Trophoblast cell (in vitro differentiated cells and primary cell): ENCODE data around the gene POLR1C.
A peak's percentile ranks its signal among the peaks of the same experiment; 100 is the strongest.

Experiments
- DNase-seq, 2 donors: peaks; one replicate each; pipeline ENCODE4 v3.0.0-alpha.2; 2016
- H2AFZ ChIP-seq: 2 replicates; pipeline ENCODE4 v1.6.1; 2013; ENCODE audit warnings: low read length, moderate library complexity, mild to moderate bottlenecking; ENCODE audit not compliant: insufficient read depth, poor library complexity
- H2AK5ac ChIP-seq: 2 replicates; pipeline ENCODE4 v1.6.1; 2013; ENCODE audit warnings: mild to moderate bottlenecking, low read length
- H2BK120ac ChIP-seq: 2 replicates; pipeline ENCODE4 v1.6.1; 2013; ENCODE audit warnings: low read length, mild to moderate bottlenecking, moderate library complexity; ENCODE audit not compliant: insufficient read depth, poor library complexity
- H2BK12ac ChIP-seq: 2 replicates; pipeline ENCODE4 v1.6.1; 2013; ENCODE audit warnings: mild to moderate bottlenecking, low read length, moderate library complexity
- H2BK5ac ChIP-seq: 2 replicates; pipeline ENCODE4 v1.6.1; 2013; ENCODE audit warnings: low read length, low read depth, moderate library complexity, mild to moderate bottlenecking; ENCODE audit not compliant: poor library complexity
- H3K14ac ChIP-seq: 2 replicates; pipeline ENCODE4 v1.6.1; 2013; ENCODE audit warnings: mild to moderate bottlenecking, low read length
- H3K18ac ChIP-seq: 2 replicates; pipeline ENCODE4 v1.6.1; 2013; ENCODE audit warnings: mild to moderate bottlenecking, low read length
- H3K23ac ChIP-seq: 2 replicates; pipeline ENCODE4 v1.6.1; 2013; ENCODE audit warnings: low read length
- H3K27ac ChIP-seq: 2 replicates; pipeline ENCODE4 v1.5.1; 2013; ENCODE audit warnings: low read depth, mild to moderate bottlenecking, inconsistent platforms, low read length, moderate library complexity
- H3K27me3 ChIP-seq: 2 replicates; pipeline ENCODE4 v1.6.1; 2013; ENCODE audit warnings: inconsistent platforms, mild to moderate bottlenecking, low read length, moderate library complexity; ENCODE audit not compliant: insufficient read depth
- H3K36me3 ChIP-seq, 2 experiments: 1 replicate in 1 of 2; 2 replicates in 1 of 2; pipeline ENCODE4 v1.6.1; 2013; ENCODE audit warnings: low read length in 2 of 2, mild to moderate bottlenecking in 2 of 2, moderate library complexity in 1 of 2; ENCODE audit not compliant: insufficient read depth in 2 of 2, control insufficient read depth in 1 of 2
- H3K4ac ChIP-seq: 2 replicates; pipeline ENCODE4 v1.6.1; 2013; ENCODE audit warnings: low read depth, mild to moderate bottlenecking, low read length, moderate library complexity
- H3K4me1 ChIP-seq, 2 experiments: 1 replicate in 1 of 2; 2 replicates in 1 of 2; pipeline ENCODE4 v1.6.1; 2013; ENCODE audit warnings: low read length in 2 of 2, mild to moderate bottlenecking in 2 of 2, moderate library complexity in 1 of 2; ENCODE audit not compliant: insufficient read depth in 2 of 2, control insufficient read depth in 1 of 2
- H3K4me2 ChIP-seq: 2 replicates; pipeline ENCODE4 v1.6.1; 2013; ENCODE audit warnings: inconsistent platforms, mild to moderate bottlenecking, low read length, moderate library complexity
- H3K4me3 ChIP-seq: 2 replicates; pipeline ENCODE4 v1.5.1; 2013; ENCODE audit warnings: mild to moderate bottlenecking, low read depth, low read length, inconsistent platforms
- H3K79me1 ChIP-seq: one replicate; pipeline ENCODE4 v1.6.1; 2013; ENCODE audit warnings: low read length
- H3K79me2 ChIP-seq: 2 replicates; pipeline ENCODE4 v1.6.1; 2013; ENCODE audit warnings: low read length, mild to moderate bottlenecking; ENCODE audit not compliant: control insufficient read depth, insufficient read depth, poor library complexity
- H3K9ac ChIP-seq: 2 replicates; pipeline ENCODE4 v1.6.1; 2013; ENCODE audit warnings: mild to moderate bottlenecking, low read length
- H3K9me3 ChIP-seq: 2 replicates; pipeline ENCODE4 v1.6.1; 2013; ENCODE audit warnings: low read depth, mild to moderate bottlenecking, control low read depth, inconsistent platforms, low read length; ENCODE audit not compliant: insufficient read depth
- H4K12ac ChIP-seq: 2 replicates; pipeline ENCODE4 v1.6.1; 2013; ENCODE audit warnings: low read depth, mild to moderate bottlenecking, low read length, moderate library complexity
- H4K8ac ChIP-seq: 2 replicates; pipeline ENCODE4 v1.6.1; 2013; ENCODE audit warnings: low read depth, mild to moderate bottlenecking, low read length, moderate library complexity
- H4K91ac ChIP-seq: one replicate; pipeline ENCODE4 v1.6.1; 2013; ENCODE audit warnings: low read depth, mild to moderate bottlenecking, low read length, moderate library complexity
- WGBS: extraction: QIAGEN DNeasy Blood & Tissue Kit; methylation state at CpG from one replicate; pipeline ENCODE4 v1.1.7; 2013; ENCODE audit warnings: missing lambda C conversion rate; ENCODE audit not compliant: insufficient read length, insufficient coverage; ENCODE audit errors: extremely low coverage; 5-methylcytosine and 5-hydroxymethylcytosine counted together

POLR1C gene

DNA sequence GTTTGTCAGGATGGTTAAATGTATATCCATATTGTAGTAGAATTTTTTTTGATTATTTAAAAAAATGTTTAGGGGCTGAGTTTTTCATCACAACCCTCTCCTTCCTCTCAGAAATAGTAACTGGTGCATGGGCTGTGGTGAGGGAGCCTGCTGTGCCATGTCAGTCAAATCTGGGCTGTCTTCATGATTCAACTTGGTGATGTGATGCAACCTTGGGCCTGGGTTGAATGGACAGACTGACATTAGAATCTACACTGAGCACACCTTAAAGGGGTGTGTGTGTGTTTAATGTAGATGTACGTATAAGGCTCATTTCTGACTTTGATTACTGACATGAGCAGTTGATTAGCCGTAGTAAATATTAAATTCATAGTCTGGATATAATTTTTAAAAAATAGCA is 35.8 kb upstream of the POLR1C start:
- no CpG with 5 or more reads among the region's 2 CpGs for WGBS
- H4K12ac ChIP-seq: no peak overlapping the region
- no peak overlapping the region for H4K91ac ChIP-seq
- H2AFZ ChIP-seq: no peak overlapping the region
- no peaks in the 10 kb centered on the region for H3K36me3 ChIP-seq
- no peak overlapping the region for H3K9ac ChIP-seq
- no peak overlapping the region for H3K4me2 ChIP-seq
- H3K79me2 ChIP-seq: peaks cover 1% of the 10 kb centered on the region
- H3K9me3 ChIP-seq: no peaks in the 10 kb centered on the region
- no peak overlapping the region for H3K27ac ChIP-seq
- no peak overlapping the region for H3K14ac ChIP-seq
- no peak overlapping the region for H3K4ac ChIP-seq
- H2BK120ac ChIP-seq: no peak overlapping the region
- no peak for DNase-seq
- H2BK12ac ChIP-seq: no peak overlapping the region
- peaks cover 7 to 10% of the 10 kb centered on the region in 2 experiments for H3K4me1 ChIP-seq
- no peak overlapping the region for H3K23ac ChIP-seq
- H3K79me1 ChIP-seq: no peaks in the 10 kb centered on the region
- no peaks in the 10 kb centered on the region for H3K27me3 ChIP-seq
- H4K8ac ChIP-seq: no peak overlapping the region
- H3K4me3 ChIP-seq: no peak overlapping the region
- no peak overlapping the region for H2BK5ac ChIP-seq
- H3K18ac ChIP-seq: no peak overlapping the region
- H2AK5ac ChIP-seq: no peak overlapping the region

- H2AK5ac ChIP-seq: no peak overlapping the region
- no peaks in the 10 kb centered on the region for H3K27me3 ChIP-seq
- DNase-seq: peak; percentile 23 to 41
- WGBS: no CpG with 5 or more reads among the region's 11 CpGs
- H3K9me3 ChIP-seq: no peaks in the 10 kb centered on the region
- no peak overlapping the region for H2BK5ac ChIP-seq
- no peak overlapping the region for H3K23ac ChIP-seq
- H4K12ac ChIP-seq: no peak overlapping the region
- H3K9ac ChIP-seq: no peak overlapping the region
- no peaks in the 10 kb centered on the region for H3K36me3 ChIP-seq
- H3K4me1 ChIP-seq: peaks cover 7 to 10% of the 10 kb centered on the region in 2 experiments
- H3K4me3 ChIP-seq: no peak overlapping the region
- H3K14ac ChIP-seq: no peak overlapping the region
- no peak overlapping the region for H4K8ac ChIP-seq
- H2AFZ ChIP-seq: no peak overlapping the region
- peaks cover 1% of the 10 kb centered on the region for H3K79me2 ChIP-seq
- no peak overlapping the region for H2BK12ac ChIP-seq
- no peaks in the 10 kb centered on the region for H3K79me1 ChIP-seq
- H3K4me2 ChIP-seq: no peak overlapping the region
- H3K18ac ChIP-seq: no peak overlapping the region
- H4K91ac ChIP-seq: no peak overlapping the region
- no peak overlapping the region for H3K4ac ChIP-seq
- H3K27ac ChIP-seq: no peak overlapping the region
- no peak overlapping the region for H2BK120ac ChIP-seq
Observed at GRCh38 chr6:43481591-43482236, 35.2 kb upstream of the POLR1C start.

DNA sequence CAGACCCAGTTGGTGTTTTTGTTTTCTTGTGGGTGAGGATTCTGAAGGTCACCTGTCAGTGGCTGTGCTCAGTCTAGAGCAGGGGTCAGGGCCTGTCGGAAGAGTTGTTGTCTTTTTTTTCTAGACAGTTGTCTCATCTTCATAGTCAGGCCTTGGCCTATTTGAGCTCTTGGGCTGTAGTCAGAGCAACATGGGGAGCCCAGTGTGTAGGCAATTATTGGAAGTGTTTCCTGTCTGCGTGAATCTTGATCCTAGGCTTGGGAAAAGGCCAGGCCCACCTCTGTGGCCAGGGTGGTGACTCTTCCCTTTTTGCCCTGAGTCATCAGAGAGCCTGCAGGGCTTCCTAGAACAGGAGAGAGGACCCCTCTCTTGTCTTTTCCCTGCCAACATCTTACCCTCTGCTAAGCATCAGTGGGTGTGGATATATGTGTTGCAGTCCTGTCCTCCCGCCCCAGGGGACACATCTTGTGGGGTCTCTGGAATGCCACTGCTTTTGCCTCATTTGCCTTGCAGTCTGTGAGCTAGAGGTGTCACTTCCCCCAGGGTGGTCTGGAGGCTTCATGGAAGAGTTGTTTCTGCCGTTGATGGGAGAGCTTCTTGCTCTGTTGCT is 28.1 kb upstream of the POLR1C start:
- Histone ChIP-seq H2AK5ac (no peak overlapping the region), H3K4me1 (peaks cover 18 to 23% of the 10 kb centered on the region in 2 experiments), H3K4ac (peak overlapping the region; percentile 17), H4K12ac (no peak overlapping the region), H3K36me3 (no peaks in the 10 kb centered on the region), H3K4me2 (no peak overlapping the region), H2BK12ac (no peak overlapping the region), H3K14ac (no peak overlapping the region), H3K27me3 (no peaks in the 10 kb centered on the region), H3K9ac (no peak overlapping the region), H3K9me3 (no peaks in the 10 kb centered on the region), H2AFZ (no peak overlapping the region), H3K79me2 (no peaks in the 10 kb centered on the region), H2BK120ac (no peak overlapping the region), H3K79me1 (no peaks in the 10 kb centered on the region), H2BK5ac (no peak overlapping the region), H4K8ac (no peak overlapping the region), H3K4me3 (no peak overlapping the region), H3K27ac (peak overlapping the region; percentile 18), H3K23ac (no peak overlapping the region), H3K18ac (no peak overlapping the region), H4K91ac (peak overlapping the region; percentile 5)
- DNase-seq: no peak
- no CpG with 5 or more reads among the region's 4 CpGs for WGBS

DNA sequence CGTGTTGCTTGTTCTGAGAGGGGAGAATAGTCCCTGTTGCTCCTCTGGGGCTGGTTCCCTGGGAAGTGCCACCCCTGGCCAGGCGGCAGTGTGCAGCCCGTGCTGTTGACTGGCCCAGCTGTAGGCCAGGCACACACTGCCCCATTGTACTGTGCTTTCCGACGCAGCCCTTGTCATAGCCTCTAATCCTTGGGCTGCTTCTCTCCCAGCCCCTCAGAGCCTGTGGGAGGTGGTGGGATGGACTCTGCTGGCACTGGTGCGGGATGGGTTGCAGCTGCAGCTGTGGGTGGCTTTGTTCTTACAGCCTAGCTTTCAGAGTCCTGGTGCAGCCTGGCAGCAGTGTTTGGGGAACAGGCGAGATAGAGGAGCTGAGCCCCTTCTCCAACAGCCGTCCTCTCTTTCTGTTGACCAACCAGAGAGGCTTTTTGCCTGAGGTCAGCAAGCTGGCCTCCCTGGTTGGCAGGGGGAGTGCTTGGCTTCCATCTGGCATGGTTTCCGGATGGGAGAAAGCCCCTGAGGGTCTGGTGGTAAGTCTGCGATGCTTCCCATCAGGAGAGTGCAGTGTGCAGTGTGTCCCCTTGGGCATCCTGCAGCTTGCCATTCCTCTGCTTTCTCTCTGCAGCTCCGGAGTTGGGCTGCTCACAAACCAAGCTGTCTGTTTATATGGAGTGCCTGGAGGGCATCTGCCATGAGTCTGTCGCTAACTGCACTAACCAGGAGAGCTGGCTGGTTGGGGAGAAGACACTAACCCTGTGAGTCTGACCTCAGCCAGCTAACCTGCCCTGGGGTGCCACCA is 27.4 kb upstream of the POLR1C start:
- no CpG with 5 or more reads among the region's 12 CpGs for WGBS
- no peaks in the 10 kb centered on the region for H3K79me2 ChIP-seq

More for the DNA sequence above, 27.4 kb upstream of the POLR1C start:
- H4K12ac ChIP-seq: no peak overlapping the region
- no peak overlapping the region for H3K18ac ChIP-seq
- no peak overlapping the region for H3K9ac ChIP-seq
- H4K91ac ChIP-seq: peak overlapping the region; percentile 5
- H3K27me3 ChIP-seq: no peaks in the 10 kb centered on the region
- H2AFZ ChIP-seq: no peak overlapping the region
- no peak overlapping the region for H2BK12ac ChIP-seq
- H2BK120ac ChIP-seq: no peak overlapping the region
- peak overlapping the region; percentile 18 for H3K27ac ChIP-seq
- peak; percentile 58 to 66 for DNase-seq
- H4K8ac ChIP-seq: no peak overlapping the region
- peaks cover 23 to 29% of the 10 kb centered on the region in 2 experiments for H3K4me1 ChIP-seq
- no peak overlapping the region for H3K4me3 ChIP-seq
- H3K9me3 ChIP-seq: no peaks in the 10 kb centered on the region
- no peak overlapping the region for H3K23ac ChIP-seq
- H2BK5ac ChIP-seq: no peak overlapping the region
- no peak overlapping the region for H3K4ac ChIP-seq
- H3K14ac ChIP-seq: no peak overlapping the region
- H3K79me1 ChIP-seq: no peaks in the 10 kb centered on the region
- H2AK5ac ChIP-seq: no peak overlapping the region
- no peaks in the 10 kb centered on the region for H3K36me3 ChIP-seq
- peak overlapping the region; percentile 22 for H3K4me2 ChIP-seq
